Naive thymus-derived CD8-positive, alpha-beta T cell (primary cell): Measurements from ENCODE around the gene PDCD6IP. TPM values are rescaled to one million over a fixed set of nuclear protein-coding genes. Genes with fewer than 3 reads are reported as not detected.

Experiments used
- ATAC-seq, 2 donors: fragments of 150-1000 bp; cut with Tn5 transposase in 1 of 2; sonication (Bioruptor Pico), chemical (Tn5 transposase) in 1 of 2; 1 replicate in 1 of 2; 2 replicates in 1 of 2; pipeline ENCODE4 v1.10.0; 2021; ENCODE audit warnings: mild to moderate bottlenecking in 2 of 2, moderate library complexity in 2 of 2
- POLR2A ChIA-PET: fragments of 350-600 bp; sonication (Branson Sonifier 250); formaldehyde crosslinking; loops from one replicate; lab custom pipeline; 2021; ENCODE audit warnings: antibody characterized with exemption; lab: Charles Lee
- DNase-seq, 10 donors: peaks; one replicate each; pipeline versions ENCODE4 v3.0.0 to v3.0.0-alpha.2; 2020 to 2022
- H3K27ac Mint-ChIP-seq, 10 donors: one replicate each; pipeline ENCODE4 v1.8.0; 2020 to 2022; ENCODE audit warnings: mild to moderate bottlenecking in 10 of 10, mixed read lengths in 10 of 10, moderate library complexity in 4 of 10, inconsistent platforms in 1 of 10
- H3K27me3 Mint-ChIP-seq, 5 donors: one replicate each; pipeline ENCODE4 v1.8.0; 2021 to 2022; ENCODE audit warnings: mixed read lengths in 5 of 5
- H3K36me3 Mint-ChIP-seq, 3 donors: one replicate each; pipeline ENCODE4 v1.8.0; 2020 to 2022; ENCODE audit warnings: mixed read lengths in 3 of 3, mild to moderate bottlenecking in 2 of 3, inconsistent platforms in 1 of 3
- H3K4me1 Mint-ChIP-seq, 4 donors: one replicate each; pipeline ENCODE4 v1.8.0; 2021 to 2022; ENCODE audit warnings: mixed read lengths in 4 of 4
- H3K4me3 Mint-ChIP-seq, 10 donors: one replicate each; pipeline ENCODE4 v1.8.0; 2020 to 2022; ENCODE audit warnings: mild to moderate bottlenecking in 10 of 10, mixed read lengths in 10 of 10, moderate library complexity in 6 of 10, inconsistent platforms in 1 of 10
- H3K9me3 Mint-ChIP-seq, 9 donors: one replicate each; pipeline ENCODE4 v1.8.0; 2020 to 2022; ENCODE audit warnings: mixed read lengths in 9 of 9, mild to moderate bottlenecking in 3 of 9, inconsistent platforms in 1 of 9, moderate library complexity in 1 of 9
- polyA plus RNA-seq, 3 donors: library from polyadenylated mRNA; unstranded; fragments of 300-500 nt; fragmentation: Illumina TruSeq; gene quantifications; one replicate each; pipeline ENCODE4 v1.2.3, GENCODE V29; 2021
- total RNA-seq, 8 experiments: library from RNA in 2 of 8; stranded (reverse) in 2 of 8; gene quantifications; one replicate each; pipeline ENCODE4 v1.2.3 and lab custom pipeline; 2021 to 2026

PDCD6IP gene
- total and polyA plus RNA-seq, 5 experiments from 2014 or later = 56.9 to 216 (median 61.7) TPM

- Mint-ChIP-seq H3K9me3 (no peaks in the 10 kb centered on the region), H3K27me3 (peaks cover 0 to 8% (median 6%) of the 10 kb centered on the region in 5 donors), H3K4me1 (peaks cover 3 to 6% (median 5%) of the 10 kb centered on the region in 4 donors), H3K27ac (no peak overlapping the region), H3K4me3 (no peak overlapping the region), H3K36me3 (peaks cover 0 to 2% (median 0%) of the 10 kb centered on the region in 3 donors)
- DNase-seq (no peak), ATAC-seq (no peak)
- POLR2A ChIA-PET = no interaction called here
Observed at GRCh38 chr3:33884701-33885100, 86.3 kb downstream of the PDCD6IP start.

- Mint-ChIP-seq H3K27me3 (peaks cover 0 to 8% (median 6%) of the 10 kb centered on the region in 5 donors), H3K4me1 (peaks cover 3 to 6% (median 5%) of the 10 kb centered on the region in 4 donors), H3K9me3 (no peaks in the 10 kb centered on the region), H3K27ac (peak overlapping the region in 1 of 10 donors; percentile 58), H3K36me3 (no peaks in the 10 kb centered on the region), H3K4me3 (no peak overlapping the region)
- POLR2A ChIA-PET = no interaction called here
- no peak for DNase-seq
- ATAC-seq = no peak
Observed at GRCh38 chr3:33885496-33885895, 87.1 kb downstream of the PDCD6IP start.

- Mint-ChIP-seq H3K36me3 (no peaks in the 10 kb centered on the region), H3K4me3 (no peak overlapping the region), H3K27me3 (peaks cover 0 to 8% (median 6%) of the 10 kb centered on the region in 5 donors), H3K27ac (no peak overlapping the region), H3K4me1 (peaks cover 3 to 6% (median 5%) of the 10 kb centered on the region in 4 donors), H3K9me3 (no peaks in the 10 kb centered on the region)
- no peak for DNase-seq
- POLR2A ChIA-PET = no interaction called here
- ATAC-seq = no peak
Observed at GRCh38 chr3:33886015-33886414, 87.6 kb downstream of the PDCD6IP start.

- Mint-ChIP-seq H3K27me3 (peaks cover 0 to 8% (median 6%) of the 10 kb centered on the region in 5 donors), H3K9me3 (no peaks in the 10 kb centered on the region), H3K27ac (no peak overlapping the region), H3K4me3 (no peak overlapping the region), H3K36me3 (no peaks in the 10 kb centered on the region), H3K4me1 (peaks cover 3 to 6% (median 4%) of the 10 kb centered on the region in 4 donors)
- ATAC-seq (no peak), DNase-seq (no peak)
- POLR2A ChIA-PET = no interaction called here
Observed at GRCh38 chr3:33887478-33887877, 89.0 kb downstream of the PDCD6IP start.

- peaks cover 0 to 2% (median 0%) of the 10 kb centered on the region in 4 donors for H3K4me1 Mint-ChIP-seq
- no peaks in the 10 kb centered on the region for H3K36me3 Mint-ChIP-seq
- H3K27ac Mint-ChIP-seq = no peak overlapping the region
- DNase-seq = no peak
- no peak overlapping the region for H3K4me3 Mint-ChIP-seq
- H3K9me3 Mint-ChIP-seq = no peaks in the 10 kb centered on the region
- no peak for ATAC-seq
- peaks cover 0 to 7% (median 3%) of the 10 kb centered on the region in 5 donors for H3K27me3 Mint-ChIP-seq
- POLR2A ChIA-PET = no interaction called here
Observed at GRCh38 chr3:33889394-33890039, 91.1 kb downstream of the PDCD6IP start.

GRCh38 chr3:33892655-33893054 lies 94.2 kb downstream of the PDCD6IP start:
- DNase-seq (no peak), ATAC-seq (no peak)
- no peaks in the 10 kb centered on the region for H3K9me3 Mint-ChIP-seq
- POLR2A ChIA-PET = no interaction called here
- H3K4me3 Mint-ChIP-seq = no peak overlapping the region
- H3K36me3 Mint-ChIP-seq = no peaks in the 10 kb centered on the region
- no peak overlapping the region for H3K27ac Mint-ChIP-seq
- H3K27me3 Mint-ChIP-seq = peaks cover 0 to 2% (median 0%) of the 10 kb centered on the region in 5 donors
- no peaks in the 10 kb centered on the region for H3K4me1 Mint-ChIP-seq

- H3K36me3 Mint-ChIP-seq = no peaks in the 10 kb centered on the region
- no peak overlapping the region for H3K27ac Mint-ChIP-seq
- H3K4me1 Mint-ChIP-seq = no peaks in the 10 kb centered on the region
- peaks cover 0 to 2% (median 0%) of the 10 kb centered on the region in 5 donors for H3K27me3 Mint-ChIP-seq
- no peak overlapping the region for H3K4me3 Mint-ChIP-seq
- POLR2A ChIA-PET = no interaction called here
- DNase-seq (no peak), ATAC-seq (no peak)
- no peaks in the 10 kb centered on the region for H3K9me3 Mint-ChIP-seq
Observed at GRCh38 chr3:33895658-33896057, 97.2 kb downstream of the PDCD6IP start.

GRCh38 chr3:33897306-33897705 lies 98.9 kb downstream of the PDCD6IP start:
- Mint-ChIP-seq H3K36me3 (no peaks in the 10 kb centered on the region), H3K27me3 (peaks cover 0 to 2% (median 0%) of the 10 kb centered on the region in 5 donors), H3K9me3 (no peaks in the 10 kb centered on the region), H3K4me3 (no peak overlapping the region), H3K4me1 (no peaks in the 10 kb centered on the region), H3K27ac (no peak overlapping the region)
- POLR2A ChIA-PET = no interaction called here
- no peak for ATAC-seq
- DNase-seq = no peak

GRCh38 chr3:33898901-33899300 lies 100.5 kb downstream of the PDCD6IP start:
- H3K9me3 Mint-ChIP-seq = no peaks in the 10 kb centered on the region
- no peaks in the 10 kb centered on the region for H3K36me3 Mint-ChIP-seq
- H3K27ac Mint-ChIP-seq = no peak overlapping the region
- POLR2A ChIA-PET = no interaction called here
- H3K4me3 Mint-ChIP-seq = no peak overlapping the region
- H3K4me1 Mint-ChIP-seq = no peaks in the 10 kb centered on the region
- peaks cover 0 to 2% (median 0%) of the 10 kb centered on the region in 5 donors for H3K27me3 Mint-ChIP-seq
- ATAC-seq (no peak), DNase-seq (no peak)

GRCh38 chr3:33900440-33900808 lies 102.0 kb downstream of the PDCD6IP start:
- DNase-seq (no peak), ATAC-seq (no peak)
- H3K27ac Mint-ChIP-seq = no peak overlapping the region
- H3K4me1 Mint-ChIP-seq = no peaks in the 10 kb centered on the region
- no peaks in the 10 kb centered on the region for H3K9me3 Mint-ChIP-seq
- H3K27me3 Mint-ChIP-seq = no peaks in the 10 kb centered on the region
- POLR2A ChIA-PET = no interaction called here
- no peaks in the 10 kb centered on the region for H3K36me3 Mint-ChIP-seq
- no peak overlapping the region for H3K4me3 Mint-ChIP-seq

- no peaks in the 10 kb centered on the region for H3K27me3 Mint-ChIP-seq
- DNase-seq = no peak
- peak overlapping the region in 1 of 10 donors; percentile 53 for H3K27ac Mint-ChIP-seq
- H3K4me3 Mint-ChIP-seq = no peak overlapping the region
- H3K36me3 Mint-ChIP-seq = no peaks in the 10 kb centered on the region
- POLR2A ChIA-PET = no interaction called here
- ATAC-seq = no peak
- H3K9me3 Mint-ChIP-seq = no peaks in the 10 kb centered on the region
- no peaks in the 10 kb centered on the region for H3K4me1 Mint-ChIP-seq
Observed at GRCh38 chr3:33900809-33901505, 102.5 kb downstream of the PDCD6IP start.

GRCh38 chr3:33901862-33902563 lies 103.6 kb downstream of the PDCD6IP start:
- H3K27ac Mint-ChIP-seq = no peak overlapping the region
- no peaks in the 10 kb centered on the region for H3K4me1 Mint-ChIP-seq
- no peaks in the 10 kb centered on the region for H3K27me3 Mint-ChIP-seq
- no peak for DNase-seq
- H3K4me3 Mint-ChIP-seq = no peak overlapping the region
- POLR2A ChIA-PET = no interaction called here
- no peak for ATAC-seq
- no peaks in the 10 kb centered on the region for H3K36me3 Mint-ChIP-seq
- no peaks in the 10 kb centered on the region for H3K9me3 Mint-ChIP-seq

- H3K4me1 Mint-ChIP-seq = no peaks in the 10 kb centered on the region
- no peak overlapping the region for H3K27ac Mint-ChIP-seq
- no peaks in the 10 kb centered on the region for H3K36me3 Mint-ChIP-seq
- H3K27me3 Mint-ChIP-seq = no peaks in the 10 kb centered on the region
- no peaks in the 10 kb centered on the region for H3K9me3 Mint-ChIP-seq
- no peak overlapping the region for H3K4me3 Mint-ChIP-seq
- POLR2A ChIA-PET = no interaction called here
- DNase-seq = no peak
- ATAC-seq = no peak
Observed at GRCh38 chr3:33904730-33905129, 106.3 kb downstream of the PDCD6IP start.
